ENCODE data around the gene CNTN4.

The CNTN4 gene

DNA sequence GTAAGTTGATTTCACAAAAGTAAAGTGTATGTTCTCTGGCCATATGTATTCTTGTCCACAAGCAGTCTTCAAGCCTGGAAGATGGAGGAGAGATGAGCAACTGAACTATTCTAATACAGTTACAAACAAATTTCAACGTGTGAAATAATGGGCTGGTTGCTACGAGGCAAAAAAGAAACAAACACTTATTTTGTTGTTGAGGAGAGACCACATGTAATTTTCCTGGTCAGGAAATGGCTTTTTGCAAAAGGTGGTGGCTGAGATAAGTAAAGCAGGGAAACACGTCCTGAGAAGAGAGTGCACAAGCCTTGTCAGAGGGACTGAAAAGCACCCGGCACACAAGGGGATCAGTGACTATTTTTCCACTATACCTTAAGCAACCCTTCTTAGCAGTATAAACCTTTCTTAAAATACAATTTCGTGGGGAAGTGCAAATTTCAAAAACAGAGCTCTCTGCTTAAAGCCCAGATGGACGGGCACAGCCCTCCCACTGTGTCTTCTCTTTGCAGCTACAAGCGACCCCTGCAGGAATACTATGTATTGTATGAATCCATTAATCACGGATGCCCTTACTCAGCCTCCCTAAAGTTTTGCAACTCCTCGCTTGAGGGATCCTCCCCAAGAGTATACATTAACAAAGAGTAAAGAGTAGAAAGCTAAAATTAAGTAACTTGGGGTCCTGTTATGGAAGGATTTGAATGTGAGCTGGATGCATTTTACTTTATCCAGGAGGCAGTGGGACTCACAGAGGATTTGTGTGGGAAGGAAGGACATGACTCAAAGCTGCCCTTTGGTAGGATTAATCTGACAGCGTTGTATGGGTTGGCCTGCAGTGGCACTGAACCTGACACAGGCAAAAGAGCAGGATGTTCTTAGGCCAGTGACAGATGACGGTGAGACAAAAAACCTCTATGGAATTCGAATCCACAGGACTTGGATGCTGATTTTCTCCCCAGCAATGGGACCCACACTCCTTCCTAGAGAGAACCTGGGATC is 757.8 kb downstream of the CNTN4 start:
- no peak for TF ChIP-seq ZNF274 (IDR thresholded peaks at IDR 0.05; ENCODE audit: low read depth, low read length)
- H3K4me3 ChIP-seq (ENCODE audit: low read length) = no peak overlapping the region

DNA sequence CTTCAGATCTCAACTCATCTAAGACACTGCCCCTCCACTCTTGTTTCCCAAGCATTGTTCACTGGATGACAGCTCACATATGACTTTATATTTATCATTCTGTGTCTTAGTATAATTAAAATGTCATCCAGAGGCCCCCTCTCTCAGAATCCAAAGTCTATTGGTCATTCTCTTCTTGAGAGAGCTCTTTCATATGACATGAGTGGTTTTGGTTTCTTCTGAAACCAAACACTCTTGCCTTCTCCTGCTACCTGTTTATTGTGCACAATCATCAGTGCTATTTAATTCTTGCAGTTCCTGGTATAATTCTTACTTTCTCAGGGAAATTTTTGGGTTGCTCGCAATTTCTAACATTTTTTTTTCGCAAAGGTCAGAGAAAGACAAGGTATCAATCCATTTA is 762.0 kb downstream of the CNTN4 start:
- TF ChIP-seq ZNF274 (IDR thresholded peaks at IDR 0.05; ENCODE audit: low read depth, low read length) = no peak
- H3K4me3 ChIP-seq (ENCODE audit: low read length) = no peak overlapping the region

DNA sequence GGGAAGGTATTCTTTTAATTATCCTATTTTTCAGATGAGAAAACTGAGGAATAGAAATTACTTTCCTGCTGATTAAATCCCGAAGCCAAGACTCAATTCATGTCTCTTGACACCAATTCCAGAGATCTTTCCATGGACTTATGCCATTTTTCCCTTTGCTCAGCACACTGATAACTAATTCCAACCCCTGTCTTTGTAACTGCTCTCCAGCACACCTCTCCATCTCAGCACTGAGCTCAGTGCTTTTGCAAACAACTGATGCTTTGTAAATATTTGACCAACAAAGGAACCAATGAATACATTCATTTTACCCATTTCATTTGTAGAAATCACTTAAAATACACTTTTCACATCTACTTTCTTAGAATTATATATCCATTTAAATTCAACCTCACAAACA is 762.5 kb downstream of the CNTN4 start:
- TF ChIP-seq ZNF274 (IDR thresholded peaks at IDR 0.05; ENCODE audit: low read depth, low read length) = no peak
- H3K4me3 ChIP-seq (ENCODE audit: low read length) = no peak overlapping the region

DNA sequence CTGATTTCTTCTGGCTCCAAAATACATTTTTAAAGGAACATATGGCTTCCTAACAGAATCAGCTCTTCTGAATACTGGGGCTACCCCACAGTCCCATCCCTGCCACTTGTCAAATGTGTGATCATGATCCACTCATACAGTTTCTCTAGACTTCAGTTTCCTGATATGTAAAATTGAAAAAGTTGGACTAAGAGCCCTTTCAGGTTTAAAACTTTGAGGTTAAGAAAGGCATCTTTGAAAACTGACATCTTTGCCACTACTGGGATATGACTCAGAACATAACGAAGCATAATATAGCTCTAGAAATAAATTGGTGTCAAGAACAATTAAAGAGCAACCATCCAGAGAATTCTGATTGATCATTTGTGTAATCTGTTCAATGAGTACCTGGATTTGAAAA is 763.3 kb downstream of the CNTN4 start:
- no peak for TF ChIP-seq ZNF274 (IDR thresholded peaks at IDR 0.05; ENCODE audit: low read depth, low read length)
- no peak overlapping the region for H3K4me3 ChIP-seq (ENCODE audit: low read length)

- no peak for TF ChIP-seq ZNF274 (IDR thresholded peaks at IDR 0.05; ENCODE audit: low read depth, low read length)
- H3K4me3 ChIP-seq (ENCODE audit: low read length) = no peak overlapping the region
These were observed 763.7 kb downstream of the CNTN4 start for GRCh38 chr3:2862366-2862765.

- H3K4me3 ChIP-seq (ENCODE audit: low read length) = no peak overlapping the region
- no peak for TF ChIP-seq ZNF274 (IDR thresholded peaks at IDR 0.05; ENCODE audit: low read depth, low read length)
These were observed 764.5 kb downstream of the CNTN4 start for GRCh38 chr3:2863127-2863526.

DNA sequence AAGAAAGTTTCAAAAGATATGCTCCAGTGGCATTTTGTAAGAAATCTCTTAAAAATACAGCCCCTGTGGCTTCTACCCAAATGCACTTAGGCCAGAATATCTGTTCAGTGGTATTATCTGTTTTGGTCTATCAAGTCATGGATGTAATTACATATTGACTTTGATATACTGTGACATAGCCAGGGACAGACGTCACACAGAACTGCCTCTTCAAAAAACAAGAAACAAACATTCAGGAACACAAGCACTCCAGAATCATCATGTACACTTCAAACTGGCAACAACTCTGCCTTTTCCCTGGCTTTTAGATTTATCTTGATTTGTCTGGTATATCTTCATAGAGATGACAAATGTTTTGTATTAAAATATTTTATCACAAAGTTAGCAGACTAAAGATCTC is 771.2 kb downstream of the CNTN4 start:
- no peak for TF ChIP-seq ZNF274 (IDR thresholded peaks at IDR 0.05; ENCODE audit: low read depth, low read length)

GRCh38 chr3:2870724-2871333 is 772.2 kb downstream of the CNTN4 start:
- H3K4me3 ChIP-seq (ENCODE audit: low read length) = no peak overlapping the region
- no peak for TF ChIP-seq ZNF274 (IDR thresholded peaks at IDR 0.05; ENCODE audit: low read depth, low read length)

More for the DNA sequence above, 771.2 kb downstream of the CNTN4 start:
- no peak overlapping the region for H3K4me3 ChIP-seq (ENCODE audit: low read length)

DNA sequence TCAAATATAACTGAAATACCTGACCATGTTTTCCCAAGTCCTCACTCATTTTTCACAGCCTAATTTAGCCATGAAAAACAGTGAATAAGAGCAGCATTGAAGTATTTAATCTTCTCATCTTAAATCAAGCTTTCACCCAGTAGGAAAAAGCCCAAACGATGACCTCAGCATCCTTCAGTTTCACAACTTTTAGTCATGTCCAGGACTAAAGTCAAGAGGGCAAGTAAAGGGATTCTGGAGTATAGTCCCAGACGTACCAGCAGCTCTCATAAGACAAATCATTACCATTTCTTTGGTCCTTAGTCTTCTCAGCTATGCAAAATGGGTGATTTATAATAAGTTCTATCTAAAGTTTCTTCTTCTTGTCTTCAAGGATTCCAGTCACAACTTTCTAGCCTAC is 774.2 kb downstream of the CNTN4 start:
- TF ChIP-seq ZNF274 (IDR thresholded peaks at IDR 0.05; ENCODE audit: low read depth, low read length) = no peak

GRCh38 chr3:2873986-2874385 is 775.3 kb downstream of the CNTN4 start:
- no peak for TF ChIP-seq ZNF274 (IDR thresholded peaks at IDR 0.05; ENCODE audit: low read depth, low read length)

More for the DNA sequence above, 774.2 kb downstream of the CNTN4 start:
- H3K4me3 ChIP-seq (ENCODE audit: low read length) = no peak overlapping the region

GRCh38 chr3:2875699-2876098 is 777.0 kb downstream of the CNTN4 start:
- H3K4me3 ChIP-seq (ENCODE audit: low read length) = no peak overlapping the region
- no peak for TF ChIP-seq ZNF274 (IDR thresholded peaks at IDR 0.05; ENCODE audit: low read depth, low read length)

More at GRCh38 chr3:2873986-2874385, 775.3 kb downstream of the CNTN4 start:
- H3K4me3 ChIP-seq (ENCODE audit: low read length) = no peak overlapping the region

DNA sequence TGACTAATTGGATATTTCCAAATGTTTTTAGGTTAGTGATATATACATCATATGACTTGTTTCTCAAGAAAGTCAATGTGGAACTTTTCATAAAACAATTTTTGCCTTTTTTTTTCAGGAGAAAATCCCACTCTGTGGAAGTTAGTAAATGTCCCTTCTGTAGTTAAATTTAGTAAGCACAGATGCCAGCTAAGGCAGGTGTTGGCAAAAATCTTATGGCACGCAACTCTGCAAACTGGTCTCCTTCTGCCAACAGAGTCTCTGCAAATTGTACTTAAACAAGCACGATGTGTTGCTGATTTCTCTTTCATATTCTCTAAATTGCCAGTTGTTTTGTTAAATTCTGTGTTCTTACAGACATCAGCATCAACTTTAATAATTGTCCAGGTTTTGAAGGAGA is 777.7 kb downstream of the CNTN4 start:
- TF ChIP-seq ZNF274 (IDR thresholded peaks at IDR 0.05; ENCODE audit: low read depth, low read length) = no peak
- H3K4me3 ChIP-seq (ENCODE audit: low read length) = no peak overlapping the region

DNA sequence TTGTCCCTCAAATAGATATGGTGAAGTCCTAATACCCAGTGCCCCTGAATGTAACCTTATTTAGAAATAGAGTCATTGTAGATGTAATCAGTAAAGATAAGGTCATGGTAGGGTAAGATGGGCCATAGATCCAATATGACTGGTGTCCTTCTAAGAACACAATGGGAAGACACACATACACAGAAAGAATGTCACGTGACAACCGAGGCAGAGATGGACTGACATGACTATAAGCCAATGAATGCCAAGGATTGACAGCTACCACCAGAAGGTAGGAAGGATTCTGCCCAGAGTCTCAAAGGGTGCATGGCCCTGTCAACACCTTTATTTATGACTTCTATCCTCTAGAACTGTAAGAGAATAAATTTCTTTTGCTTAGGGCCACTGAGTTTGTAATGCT is 780.4 kb downstream of the CNTN4 start:
- no peak for TF ChIP-seq ZNF274 (IDR thresholded peaks at IDR 0.05; ENCODE audit: low read depth, low read length)
- H3K4me3 ChIP-seq (ENCODE audit: low read length) = no peak overlapping the region

- no peak for TF ChIP-seq ZNF274 (IDR thresholded peaks at IDR 0.05; ENCODE audit: low read depth, low read length)
- H3K4me3 ChIP-seq (ENCODE audit: low read length) = no peak overlapping the region
These were observed 780.9 kb downstream of the CNTN4 start for GRCh38 chr3:2879587-2879986.

DNA sequence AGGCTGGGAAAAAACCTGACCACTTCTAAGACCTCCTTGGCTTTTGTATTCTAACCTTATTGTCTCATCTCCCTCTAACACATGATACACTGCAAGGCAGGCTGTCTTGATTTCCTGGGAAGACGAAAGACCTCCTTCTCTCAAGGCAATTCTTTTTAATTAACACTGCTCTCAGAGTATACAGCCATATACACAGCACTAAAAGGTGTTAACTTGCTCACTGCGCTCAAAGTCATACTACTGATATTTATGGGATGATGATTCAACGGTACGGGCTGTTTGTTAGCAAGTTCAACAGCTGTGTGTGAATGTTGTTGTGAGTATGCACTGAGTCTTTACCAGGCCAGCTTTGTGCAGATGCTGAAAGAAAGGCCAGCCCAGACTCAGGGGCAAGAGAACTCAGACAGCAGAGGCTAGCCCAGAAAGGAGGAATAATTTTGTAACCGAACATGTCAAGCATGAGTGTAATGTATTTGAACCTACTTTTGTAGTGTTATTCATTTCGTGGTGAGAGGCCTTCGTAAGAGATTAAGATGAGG is 781.6 kb downstream of the CNTN4 start:
- no peak for TF ChIP-seq ZNF274 (IDR thresholded peaks at IDR 0.05; ENCODE audit: low read depth, low read length)

More for the DNA sequence above, 781.6 kb downstream of the CNTN4 start:
- no peak overlapping the region for H3K4me3 ChIP-seq (ENCODE audit: low read length)

Measured in GM08714 (cell line).